MG63 (cell line): Measurements from ENCODE around the gene YY1. TPM values are rescaled to one million over a fixed set of nuclear protein-coding genes. Genes with fewer than 3 reads are reported as not detected.
"Not testable (repeated sequence)": the region's sequence is repeated elsewhere in the genome, so short reads cannot be mapped to it uniquely, and the experiment has no call there.

ENCODE experiments used
- DNase-seq: peaks from one replicate; pipeline ENCODE4 v3.0.0-alpha.2; 2020
- H3K27me3 ChIP-seq: fragments of 250-450 bp; sonication (Bioruptor Pico); 2 replicates; pipeline ENCODE4 v1.5.1; 2020; ENCODE audit warnings: mild to moderate bottlenecking, moderate library complexity
- H3K36me3 ChIP-seq: fragments of 250-450 bp; sonication (Bioruptor Pico); 2 replicates; pipeline ENCODE4 v1.5.1; 2020; ENCODE audit warnings: mild to moderate bottlenecking, moderate library complexity
- H3K4me3 ChIP-seq: fragments of 250-450 bp; sonication (Bioruptor Pico); 2 replicates; pipeline ENCODE4 v1.5.1; 2020; ENCODE audit warnings: mild to moderate bottlenecking, moderate library complexity
- H3K9me3 ChIP-seq: fragments of 250-450 bp; sonication (Bioruptor Pico); 2 replicates; pipeline ENCODE4 v1.5.1; 2020; ENCODE audit warnings: mild to moderate bottlenecking, moderate library complexity
- total RNA-seq: library from RNA; depleted of rRNA; stranded (reverse); fragments of >200 nt; shearing (Covaris generic); gene quantifications from 2 replicates; pipeline ENCODE4 v1.2.3, GENCODE V29; 2014; ENCODE audit warnings: low replicate concordance

Gene YY1
- total RNA-seq, 1 experiment from 2014 or later = 34.1 TPM

GRCh38 chr14:100309028-100309737 lies 70.2 kb downstream of the YY1 start:
- DNase-seq = no peak
- H3K36me3 ChIP-seq = no peaks in the 10 kb centered on the region
- H3K9me3 ChIP-seq = no peaks in the 10 kb centered on the region
- H3K4me3 ChIP-seq = no peak overlapping the region
- no peaks in the 10 kb centered on the region for H3K27me3 ChIP-seq

GRCh38 chr14:100312110-100312876 lies 73.3 kb downstream of the YY1 start:
- H3K9me3 ChIP-seq, DNase-seq, H3K36me3 ChIP-seq, H3K4me3 ChIP-seq, H3K27me3 ChIP-seq: not testable (repeated sequence)

GRCh38 chr14:100312877-100313400 lies 74.0 kb downstream of the YY1 start:
- H3K27me3 ChIP-seq = no peaks in the 10 kb centered on the region
- H3K36me3 ChIP-seq = no peaks in the 10 kb centered on the region
- no peak overlapping the region for H3K4me3 ChIP-seq
- no peaks in the 10 kb centered on the region for H3K9me3 ChIP-seq
- DNase-seq = no peak

GRCh38 chr14:100313464-100314230 lies 74.7 kb downstream of the YY1 start:
- Histone ChIP-seq H3K27me3 (no peaks in the 10 kb centered on the region), H3K36me3 (no peaks in the 10 kb centered on the region), H3K4me3 (no peak overlapping the region), H3K9me3 (no peaks in the 10 kb centered on the region)
- no peak for DNase-seq

DNA sequence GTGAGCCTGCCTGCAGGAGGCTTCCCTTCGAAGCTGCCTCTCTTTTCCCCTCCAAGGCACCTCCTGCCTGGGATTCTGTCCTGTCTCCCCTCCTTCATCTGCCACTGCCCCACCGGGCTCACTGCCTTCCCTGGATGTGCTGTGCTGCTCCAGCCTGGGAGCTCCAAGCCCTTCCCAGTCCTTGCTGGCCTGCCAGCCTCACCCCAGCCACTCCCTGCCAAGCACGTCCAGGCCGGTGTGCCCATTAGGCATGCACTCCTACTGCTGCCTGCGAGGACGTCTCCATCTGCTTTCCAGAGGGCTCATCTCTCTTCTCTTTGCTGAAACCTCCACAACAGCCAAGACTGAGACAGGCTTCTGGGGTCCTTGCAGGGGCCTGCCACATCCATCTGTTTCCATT lies 75.8 kb downstream of the YY1 start:
- Histone ChIP-seq H3K27me3 (no peaks in the 10 kb centered on the region), H3K36me3 (no peaks in the 10 kb centered on the region), H3K4me3 (no peak overlapping the region), H3K9me3 (no peaks in the 10 kb centered on the region)
- DNase-seq = no peak

DNA sequence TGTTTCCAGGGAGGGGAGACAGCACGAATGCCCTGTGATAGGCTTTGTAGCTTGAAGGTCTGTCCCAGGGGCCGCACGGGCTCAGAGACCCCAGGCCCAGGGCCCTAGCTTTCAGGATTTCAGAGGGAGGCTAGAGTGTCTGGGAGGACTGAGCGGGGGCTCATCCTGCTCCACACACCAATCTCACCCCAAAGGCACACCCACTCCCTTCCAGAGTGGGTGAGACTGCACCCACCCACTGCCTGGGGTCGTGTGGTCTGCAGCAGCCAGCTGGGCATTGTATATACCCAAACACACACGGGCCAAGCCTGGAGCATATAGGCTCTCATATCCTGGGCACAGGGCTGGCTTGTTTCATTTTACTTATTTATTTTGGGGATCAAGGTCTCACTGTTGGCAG lies 78.4 kb downstream of the YY1 start:
- Histone ChIP-seq H3K4me3 (no peak overlapping the region), H3K36me3 (no peaks in the 10 kb centered on the region), H3K27me3 (no peaks in the 10 kb centered on the region), H3K9me3 (no peaks in the 10 kb centered on the region)
- no peak for DNase-seq

- H3K4me3 ChIP-seq = no peak overlapping the region
- DNase-seq = peak; percentile 46
- no peaks in the 10 kb centered on the region for H3K9me3 ChIP-seq
- no peaks in the 10 kb centered on the region for H3K36me3 ChIP-seq
- no peaks in the 10 kb centered on the region for H3K27me3 ChIP-seq
These were observed 79.2 kb downstream of the YY1 start for GRCh38 chr14:100317912-100318808.

DNA sequence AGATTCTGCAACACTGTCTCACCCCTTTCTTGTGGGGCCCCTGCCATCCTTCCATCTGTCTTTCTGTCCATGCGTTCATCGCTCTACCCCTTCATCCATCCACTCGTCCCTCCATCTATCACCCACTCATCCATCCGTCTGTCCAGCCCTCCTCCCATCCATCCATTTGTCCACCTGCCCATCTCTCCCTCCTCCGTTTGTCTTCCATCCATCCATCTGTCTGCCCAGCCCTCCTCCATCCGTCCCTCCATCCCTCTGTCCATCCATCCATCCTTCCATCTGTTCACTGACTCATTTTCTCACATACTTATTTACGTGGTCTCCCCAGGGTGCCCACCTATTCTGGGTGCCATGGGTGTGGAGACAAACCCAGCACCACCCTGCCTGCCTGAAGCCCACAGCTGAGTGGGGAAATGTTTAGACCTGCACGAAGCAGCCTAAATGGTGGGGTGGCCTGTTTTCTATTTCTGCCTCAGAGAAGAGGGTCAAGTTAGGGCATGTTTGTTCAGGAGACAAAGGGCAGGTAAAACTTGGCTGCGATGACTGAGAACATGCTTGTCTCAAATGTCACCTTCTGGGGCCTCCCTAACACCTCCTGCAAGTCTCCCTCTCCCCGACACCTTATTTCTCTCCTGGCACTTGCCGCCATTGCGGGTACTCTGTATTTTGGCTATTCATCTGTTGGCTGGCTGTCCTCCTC lies 81.4 kb downstream of the YY1 start:
- no peak for DNase-seq
- Histone ChIP-seq H3K27me3 (no peaks in the 10 kb centered on the region), H3K4me3 (no peak overlapping the region), H3K36me3 (no peaks in the 10 kb centered on the region), H3K9me3 (no peaks in the 10 kb centered on the region)

DNA sequence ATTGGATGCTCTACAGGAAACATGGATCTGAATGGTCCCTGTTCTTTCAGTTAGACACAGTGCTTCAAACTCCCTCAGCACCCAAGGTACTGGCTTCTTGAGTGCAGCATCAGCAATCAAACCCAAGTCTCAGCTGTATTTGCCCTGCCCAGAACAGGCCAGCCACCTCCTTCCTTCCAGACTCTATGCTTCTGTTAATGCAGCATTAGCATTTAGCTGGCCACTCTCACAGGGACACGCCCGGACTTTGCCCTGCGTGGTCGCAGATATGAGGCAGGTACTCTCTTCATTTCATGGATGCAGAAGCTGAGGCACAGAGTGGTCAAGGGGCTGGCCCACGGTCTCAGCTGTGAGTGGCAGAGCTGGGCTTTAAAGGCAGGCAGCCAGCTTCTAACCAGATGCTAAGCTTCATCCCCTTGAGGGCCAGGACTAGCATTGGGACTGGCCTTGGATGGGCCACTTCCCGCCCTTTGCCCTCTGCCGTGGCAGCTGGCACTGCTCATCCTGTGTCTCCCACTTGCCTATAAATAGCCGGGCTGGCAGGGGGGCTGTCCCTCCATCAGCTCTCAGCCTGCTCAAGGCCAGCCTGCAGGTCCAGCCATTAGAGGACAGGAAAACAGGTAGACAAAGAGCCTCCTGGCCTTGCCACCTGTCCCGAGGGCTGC lies 82.7 kb downstream of the YY1 start:
- Histone ChIP-seq H3K36me3 (no peaks in the 10 kb centered on the region), H3K9me3 (no peaks in the 10 kb centered on the region), H3K4me3 (no peak overlapping the region), H3K27me3 (no peaks in the 10 kb centered on the region)
- no peak for DNase-seq

DNA sequence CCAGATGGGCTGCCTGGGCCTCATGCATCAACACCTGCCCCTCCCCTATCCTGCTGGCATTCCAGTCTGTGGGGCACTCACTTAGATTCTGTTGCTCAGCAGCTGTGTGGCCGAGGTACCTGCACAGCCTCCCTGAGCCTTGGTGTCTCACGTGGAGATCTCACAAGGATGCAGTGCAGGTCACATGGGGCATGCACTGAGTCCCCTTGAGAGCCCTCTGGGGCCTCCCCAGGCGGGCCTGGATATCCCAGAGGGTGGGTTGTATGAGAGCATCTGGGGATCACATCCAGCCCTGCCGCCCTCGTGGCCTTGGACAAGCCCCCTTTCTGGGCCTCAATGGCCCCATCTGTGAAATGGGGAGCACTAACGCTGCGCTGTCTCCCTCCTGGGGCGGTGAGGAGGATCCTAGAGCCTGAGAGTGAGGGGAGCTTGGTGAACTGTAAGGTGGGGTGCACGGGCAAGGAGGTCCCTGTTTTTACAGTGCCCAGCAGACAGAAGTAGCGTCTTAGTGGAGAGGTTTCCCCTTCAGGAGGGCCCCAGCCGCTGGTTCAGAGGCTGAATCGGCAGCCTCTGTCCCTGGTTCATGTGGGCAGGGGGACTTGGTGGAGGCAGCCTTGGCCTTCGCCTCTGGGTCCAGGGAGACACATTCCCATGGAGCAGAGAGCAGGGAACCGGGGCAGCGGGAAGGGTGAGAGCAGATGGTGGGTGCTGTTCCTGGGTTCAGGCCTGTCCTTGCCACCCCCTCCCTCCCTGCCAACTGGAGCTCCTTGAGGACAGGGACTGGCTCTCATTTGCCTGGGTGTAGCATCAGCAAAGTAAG lies 83.4 kb downstream of the YY1 start:
- Histone ChIP-seq H3K27me3 (no peaks in the 10 kb centered on the region), H3K9me3 (no peaks in the 10 kb centered on the region), H3K4me3 (no peak overlapping the region), H3K36me3 (no peaks in the 10 kb centered on the region)
- no peak for DNase-seq

- Histone ChIP-seq H3K27me3 (no peaks in the 10 kb centered on the region), H3K36me3 (no peaks in the 10 kb centered on the region), H3K4me3 (no peak within 1 kb of the TSS), H3K9me3 (no peaks in the 10 kb centered on the region)
- DNase-seq = no peak
These were observed 84.4 kb downstream of the YY1 start, which contains the start of gene SLC25A47 for GRCh38 chr14:100323121-100323941. SLC25A47 (plus strand) TSS chr14:100323339; CDS start chr14:100323415, 76 bp downstream.

DNA sequence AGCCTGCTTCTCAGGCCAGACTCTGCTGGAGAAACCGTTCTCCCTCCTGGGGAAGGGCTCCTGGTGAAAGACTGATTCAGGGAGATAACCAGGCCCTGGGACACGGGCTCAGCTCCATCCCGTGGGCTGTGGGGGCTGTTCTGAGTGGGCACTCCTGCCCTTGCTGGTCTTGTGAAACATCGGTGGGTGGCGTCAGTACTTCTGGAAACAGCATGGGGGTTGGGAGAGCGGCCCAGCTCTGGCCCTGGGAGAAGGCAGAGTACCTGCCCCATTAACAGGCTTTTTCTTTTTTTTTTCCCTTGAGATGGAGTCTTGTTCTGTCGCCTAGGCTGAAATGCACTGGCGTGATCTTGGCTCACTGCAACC lies 85.0 kb downstream of the YY1 start:
- Histone ChIP-seq H3K27me3 (no peaks in the 10 kb centered on the region), H3K4me3 (no peak overlapping the region), H3K36me3 (no peaks in the 10 kb centered on the region), H3K9me3 (no peaks in the 10 kb centered on the region)
- no peak for DNase-seq

DNA sequence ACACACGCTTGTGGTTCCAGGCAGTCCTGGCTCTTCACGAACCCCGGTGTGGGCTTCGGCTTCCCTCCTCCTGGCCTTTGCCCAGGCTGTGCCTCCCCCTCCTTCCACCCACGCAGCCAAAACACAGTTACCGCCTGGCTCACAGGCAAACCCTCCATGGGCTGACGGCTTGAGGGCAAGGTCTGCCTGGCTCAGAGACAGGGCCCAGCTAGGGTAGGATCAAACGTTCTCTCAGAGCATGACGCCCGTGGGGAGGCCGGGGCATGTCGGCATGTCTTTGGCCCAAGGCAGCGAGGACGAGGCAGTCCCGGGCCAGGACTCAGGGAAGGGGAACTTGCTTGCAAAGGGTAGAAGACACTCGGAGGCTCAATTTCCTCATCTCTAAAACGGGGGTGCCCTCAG lies 86.3 kb downstream of the YY1 start:
- no peaks in the 10 kb centered on the region for H3K36me3 ChIP-seq

DNA sequence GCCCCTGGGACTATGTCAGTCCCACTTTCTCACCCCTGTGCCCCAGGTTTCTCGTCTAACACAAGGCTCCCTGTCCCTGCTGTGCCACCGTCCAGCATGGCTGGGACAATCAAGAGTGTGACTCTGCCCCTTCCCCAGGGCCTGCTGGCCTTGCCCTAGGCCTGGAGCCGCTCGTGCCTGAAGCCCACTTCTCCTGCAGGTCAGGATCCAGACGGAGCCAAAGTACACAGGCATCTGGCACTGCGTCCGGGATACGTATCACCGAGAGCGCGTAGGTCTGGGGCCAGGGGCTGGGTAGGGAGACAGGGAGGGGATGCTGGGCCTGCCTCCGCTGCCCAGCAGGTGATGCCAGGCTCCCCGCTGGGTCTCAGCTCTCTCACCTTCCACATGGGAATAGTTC lies 87.0 kb downstream of the YY1 start:
- H3K4me3 ChIP-seq = no peak overlapping the region
- no peaks in the 10 kb centered on the region for H3K27me3 ChIP-seq
- H3K9me3 ChIP-seq = no peaks in the 10 kb centered on the region
- no peaks in the 10 kb centered on the region for H3K36me3 ChIP-seq
- DNase-seq = no peak

More for the DNA sequence above, 86.3 kb downstream of the YY1 start:
- H3K27me3 ChIP-seq = no peaks in the 10 kb centered on the region
- no peak overlapping the region for H3K4me3 ChIP-seq
- DNase-seq = no peak
- H3K9me3 ChIP-seq = no peaks in the 10 kb centered on the region
